Measurements from ENCODE around the gene OARD1. TPM values are rescaled to one million over a fixed set of nuclear protein-coding genes. Genes with fewer than 3 reads are reported as not detected.
"Not testable (repeated sequence)": the region's sequence is repeated elsewhere in the genome, so short reads cannot be mapped to it uniquely, and the experiment has no call there.

The OARD1 gene, protein sequence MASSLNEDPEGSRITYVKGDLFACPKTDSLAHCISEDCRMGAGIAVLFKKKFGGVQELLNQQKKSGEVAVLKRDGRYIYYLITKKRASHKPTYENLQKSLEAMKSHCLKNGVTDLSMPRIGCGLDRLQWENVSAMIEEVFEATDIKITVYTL
- 10 to 100 TPM; 55.4 to 67.2 (median 62.2) TPM for polyA plus RNA-seq (ENCODE audit: insufficient read length in 3 of 3)
- long read RNA-seq, donor 1, transcript OARD1-210 (6 exons, 3,330 nt) = major isoform, 11 of 32 reads
- long read RNA-seq, donor 1, transcript OARD1-203 (6 exons, 1,515 nt) = minor isoform, 5 of 32 reads
- long read RNA-seq, donor 1, partial matches to known transcripts = 5 of 32 reads
- long read RNA-seq, donor 1, other reads (novel, unspliced or antisense) = 0 of 32 reads
- long read RNA-seq, donor 2, transcript OARD1-210 (6 exons, 3,330 nt) = minor isoform, 5 of 36 reads
- long read RNA-seq, donor 2, transcript OARD1-202 (6 exons, 1,337 nt) = major isoform, 6 of 36 reads
- long read RNA-seq, donor 2, partial matches to known transcripts = 17 of 36 reads
- long read RNA-seq, donor 2, other reads (novel, unspliced or antisense) = 0 of 36 reads
- long read RNA-seq, donor 3, transcript OARD1-210 (6 exons, 3,330 nt) = minor isoform, 7 of 27 reads
- long read RNA-seq, donor 3, transcript OARD1-202 (6 exons, 1,337 nt) = major isoform, 9 of 27 reads
- long read RNA-seq, donor 3, partial matches to known transcripts = 5 of 27 reads
- long read RNA-seq, donor 3, other reads (novel, unspliced or antisense) = 0 of 27 reads
- long read RNA-seq, donor 4, transcript OARD1-210 (6 exons, 3,330 nt) = minor isoform, 8 of 32 reads
- long read RNA-seq, donor 4, transcript OARD1-202 (6 exons, 1,337 nt) = major isoform, 11 of 32 reads
- long read RNA-seq, donor 4, partial matches to known transcripts = 0 of 32 reads
- long read RNA-seq, donor 4, other reads (novel, unspliced or antisense) = 0 of 32 reads
- long read RNA-seq, donor 5, transcript OARD1-210 (6 exons, 3,330 nt) = major isoform, 5 of 15 reads
- long read RNA-seq, donor 5, partial matches to known transcripts = 0 of 15 reads
- long read RNA-seq, donor 5, other reads (novel, unspliced or antisense) = 0 of 15 reads
- long read RNA-seq, donor 6, transcript OARD1-202 (6 exons, 1,337 nt) = minor isoform, 5 of 16 reads
- long read RNA-seq, donor 6, transcript OARD1-210 (6 exons, 3,330 nt) = major isoform, 6 of 16 reads
- long read RNA-seq, donor 6, partial matches to known transcripts = 0 of 16 reads
- long read RNA-seq, donor 6, other reads (novel, unspliced or antisense) = 0 of 16 reads
- long read RNA-seq, donor 7, transcript OARD1-210 (6 exons, 3,330 nt) = major isoform, 6 of 34 reads
- long read RNA-seq, donor 7, partial matches to known transcripts = 12 of 34 reads
- long read RNA-seq, donor 7, other reads (novel, unspliced or antisense) = 0 of 34 reads
- long read RNA-seq, donor 8, partial matches to known transcripts = 0 of 5 reads
- long read RNA-seq, donor 8, other reads (novel, unspliced or antisense) = 0 of 5 reads
- long read RNA-seq, donor 9, transcript OARD1-202 (6 exons, 1,337 nt) = major isoform, 7 of 27 reads
- long read RNA-seq, donor 9, partial matches to known transcripts = 5 of 27 reads
- long read RNA-seq, donor 9, other reads (novel, unspliced or antisense) = 5 of 27 reads
- long read RNA-seq, donor 10, transcript OARD1-202 (6 exons, 1,337 nt) = major isoform, 7 of 24 reads
- long read RNA-seq, donor 10, transcript OARD1-210 (6 exons, 3,330 nt) = major isoform, 7 of 24 reads
- long read RNA-seq, donor 10, partial matches to known transcripts = 0 of 24 reads
- long read RNA-seq, donor 10, other reads (novel, unspliced or antisense) = 0 of 24 reads
- long read RNA-seq, donor 11, transcript OARD1-202 (6 exons, 1,337 nt) = major isoform, 8 of 21 reads
- long read RNA-seq, donor 11, partial matches to known transcripts = 7 of 21 reads
- long read RNA-seq, donor 11, other reads (novel, unspliced or antisense) = 0 of 21 reads
- long read RNA-seq, donor 12, transcript OARD1-202 (6 exons, 1,337 nt) = minor isoform, 7 of 41 reads
- long read RNA-seq, donor 12, transcript OARD1-210 (6 exons, 3,330 nt) = major isoform, 9 of 41 reads
- long read RNA-seq, donor 12, partial matches to known transcripts = 15 of 41 reads
- long read RNA-seq, donor 12, other reads (novel, unspliced or antisense) = 0 of 41 reads
- long read RNA-seq, donor 13, partial matches to known transcripts = 63 of 72 reads
- long read RNA-seq, donor 13, other reads (novel, unspliced or antisense) = 0 of 72 reads
- long read RNA-seq, donor 14, transcript OARD1-209 (3 exons, 401 nt) = minor isoform, 5 of 55 reads
- long read RNA-seq, donor 14, transcript OARD1-210 (6 exons, 3,330 nt) = major isoform, 12 of 55 reads
- long read RNA-seq, donor 14, transcript OARD1-202 (6 exons, 1,337 nt) = major isoform, 12 of 55 reads
- long read RNA-seq, donor 14, partial matches to known transcripts = 15 of 55 reads
- long read RNA-seq, donor 14, other reads (novel, unspliced or antisense) = 0 of 55 reads
- long read RNA-seq, donor 15, transcript OARD1-202 (6 exons, 1,337 nt) = major isoform, 11 of 142 reads
- long read RNA-seq, donor 15, transcript OARD1-210 (6 exons, 3,330 nt) = major isoform, 11 of 142 reads
- long read RNA-seq, donor 15, transcript OARD1-207 (5 exons, 819 nt) = minor isoform, 6 of 142 reads
- long read RNA-seq, donor 15, partial matches to known transcripts = 99 of 142 reads
- long read RNA-seq, donor 15, other reads (novel, unspliced or antisense) = 7 of 142 reads
- long read RNA-seq, donor 16, transcript OARD1-210 (6 exons, 3,330 nt) = major isoform, 8 of 35 reads
- long read RNA-seq, donor 16, transcript OARD1-202 (6 exons, 1,337 nt) = major isoform, 8 of 35 reads
- long read RNA-seq, donor 16, partial matches to known transcripts = 8 of 35 reads
- long read RNA-seq, donor 16, other reads (novel, unspliced or antisense) = 0 of 35 reads

- DNase-seq = peak; percentile 99
Measured at GRCh38 chr6:41071923-41072835, at the start of gene OARD1. Gene OARD1, minus strand, starts transcription at chr6:41072356. Its CDS starts 722 bp downstream, at chr6:41071634.

GRCh38 chr6:41120058-41120457, 47.9 kb upstream of the OARD1 start:
- no peak for DNase-seq

DNA sequence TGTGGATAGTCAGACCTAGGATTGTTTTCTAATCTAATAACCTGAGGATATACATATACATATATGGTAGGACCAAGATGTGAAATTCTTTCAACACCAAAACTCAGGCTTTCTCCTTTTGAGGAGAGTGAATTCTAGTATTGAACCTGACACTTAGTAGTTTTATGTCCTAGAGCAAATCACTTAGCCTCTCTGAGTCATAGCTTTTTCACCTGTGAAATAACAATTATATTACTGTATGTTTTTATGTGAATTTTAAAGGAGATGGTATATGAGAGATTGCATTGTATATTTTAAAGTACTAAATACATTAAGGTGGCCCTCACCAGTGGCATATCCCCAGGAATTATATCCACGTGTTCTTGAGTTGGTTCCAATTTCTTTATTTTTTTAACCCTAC, 47.4 kb upstream of the OARD1 start:
- DNase-seq = no peak

GRCh38 chr6:41115027-41115426, 42.9 kb upstream of the OARD1 start:
- not testable (repeated sequence) for DNase-seq

DNA sequence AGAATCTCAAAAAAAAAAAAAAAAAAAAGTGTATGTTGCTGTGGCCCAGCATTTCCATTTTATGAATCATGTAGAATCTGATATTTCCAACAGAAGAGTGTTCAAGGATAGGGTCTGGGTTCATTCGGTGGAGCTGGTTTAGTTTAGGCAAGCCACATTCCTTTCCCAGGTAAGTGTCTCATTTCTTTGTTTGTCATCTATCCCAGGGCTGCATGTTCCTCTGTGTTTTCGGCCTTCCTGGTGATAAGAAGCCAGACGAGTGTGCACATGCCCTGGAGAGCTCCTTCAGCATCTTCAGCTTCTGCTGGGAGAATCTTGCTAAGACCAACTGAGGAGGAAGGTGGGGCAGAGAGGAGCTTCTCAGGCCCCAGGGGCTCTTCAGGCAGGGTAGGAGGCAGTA, 38.9 kb upstream of the OARD1 start:
- DNase-seq = no peak

GRCh38 chr6:41103847-41104246, 31.7 kb upstream of the OARD1 start:
- DNase-seq = no peak

- no peak for DNase-seq
Measured at GRCh38 chr6:41100871-41101287, 28.7 kb upstream of the OARD1 start.

DNA sequence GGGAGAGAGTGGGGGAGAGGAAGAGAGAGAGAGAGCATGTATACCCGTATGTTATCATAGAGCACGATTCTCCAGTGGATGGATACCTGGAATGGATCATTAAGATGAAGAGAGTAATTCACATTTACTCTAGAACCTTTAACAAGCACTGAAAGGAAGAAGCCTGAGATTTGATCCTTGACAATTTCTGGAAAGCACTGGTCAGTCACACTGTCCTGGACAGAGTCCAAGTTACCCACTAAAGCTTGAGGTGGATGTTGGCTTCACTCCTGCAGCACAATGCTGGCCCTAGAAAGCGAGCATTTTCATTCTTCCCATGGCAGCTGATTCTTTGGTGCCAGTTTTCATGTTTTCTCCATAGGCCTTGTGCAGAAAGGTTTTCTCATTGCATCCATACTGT, 26.2 kb upstream of the OARD1 start:
- DNase-seq = no peak

- no peak for DNase-seq
Measured at GRCh38 chr6:41097467-41098090, 25.4 kb upstream of the OARD1 start.

- no peak for DNase-seq
Measured at GRCh38 chr6:41093729-41094128, 21.6 kb upstream of the OARD1 start.

GRCh38 chr6:41092421-41093140, 20.4 kb upstream of the OARD1 start:
- DNase-seq = no peak

GRCh38 chr6:41090841-41091761, 18.9 kb upstream of the OARD1 start:
- no peak for DNase-seq

DNA sequence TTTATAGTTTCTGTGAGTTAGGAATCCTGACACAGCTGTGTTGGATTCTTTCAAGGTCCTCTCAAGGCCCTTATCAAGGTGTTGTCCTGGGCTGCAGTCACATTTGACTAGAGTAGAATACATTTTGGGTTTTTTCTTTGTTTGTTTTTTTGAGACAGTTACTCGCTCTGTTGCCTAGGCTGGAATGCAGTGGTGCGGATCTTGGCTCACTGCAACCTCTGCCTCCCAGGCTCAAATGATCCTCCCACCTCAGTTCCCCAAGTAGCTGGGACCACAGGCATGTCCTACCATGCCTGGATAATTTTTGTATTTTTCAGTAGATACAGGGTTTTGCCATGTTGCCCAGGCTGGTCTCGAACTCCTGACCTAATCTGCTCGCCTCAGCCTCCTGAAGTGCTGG, 16.3 kb upstream of the OARD1 start:
- no peak for DNase-seq

- no peak for DNase-seq
Measured at GRCh38 chr6:41085182-41085581, 13.0 kb upstream of the OARD1 start.

GRCh38 chr6:41083072-41083471, 10.9 kb upstream of the OARD1 start:
- no peak for DNase-seq
